CD4-positive, alpha-beta T cell (primary cell): ENCODE results near the gene TP63. TPM values are rescaled to one million over a fixed set of nuclear protein-coding genes. Genes with fewer than 3 reads are reported as not detected.

Experiments
- ATAC-seq: fragments of 200-7000 bp; cut with Tn5 transposase; one replicate; pipeline ENCODE4 v1.10.0; 2022; ENCODE audit warnings: mild to moderate bottlenecking; ENCODE audit not compliant: poor library complexity
- CTCF ChIA-PET: fragments of 350-600 bp; sonication (Branson Sonifier 250); formaldehyde crosslinking; loops from one replicate; lab custom pipeline; 2021; ENCODE audit warnings: antibody characterized with exemption, inconsistent platforms; lab: Charles Lee
- POLR2A ChIA-PET: fragments of 350-600 bp; sonication (Branson Sonifier 250); formaldehyde crosslinking; loops from one replicate; lab custom pipeline; 2021; ENCODE audit warnings: antibody characterized with exemption, inconsistent platforms; lab: Charles Lee
- DNase-seq, 14 experiments: peaks; one replicate each; pipeline ENCODE4 v3.0.0-alpha.2; 2013 to 2020; ENCODE audit warnings: mixed read lengths in 2 of 14
- H3K27ac ChIP-seq, 2 donors: one replicate each; pipeline versions ENCODE4 v1.5.1 to v1.7.0; 2013; ENCODE audit warnings: low read length in 2 of 2, low read depth in 1 of 2, mild to moderate bottlenecking in 1 of 2
- H3K27me3 ChIP-seq, 2 experiments: 1 replicate in 1 of 2; 2 replicates in 1 of 2; pipeline versions ENCODE4 v1.6.1 to v1.7.0; 2013; ENCODE audit warnings: low read length in 2 of 2, control low read depth in 1 of 2, mild to moderate bottlenecking in 1 of 2, moderate library complexity in 1 of 2; ENCODE audit not compliant: insufficient read depth in 2 of 2, control insufficient read depth in 1 of 2
- H3K36me3 ChIP-seq: one replicate; pipeline ENCODE4 v1.6.1; 2013; ENCODE audit warnings: low read length, control low read depth; ENCODE audit not compliant: insufficient read depth
- H3K4me1 ChIP-seq: one replicate; pipeline ENCODE4 v1.6.1; 2013; ENCODE audit warnings: low read length, control low read depth; ENCODE audit not compliant: insufficient read depth
- H3K4me3 ChIP-seq: one replicate; pipeline ENCODE4 v1.5.1; 2013; ENCODE audit warnings: mild to moderate bottlenecking, low read length, moderate library complexity
- H3K9me3 ChIP-seq, 2 experiments: 1 replicate in 1 of 2; 2 replicates in 1 of 2; pipeline versions ENCODE4 v1.6.1 to v1.7.0; 2013; ENCODE audit warnings: low read length in 2 of 2, mild to moderate bottlenecking in 2 of 2, control low read depth in 1 of 2, moderate library complexity in 1 of 2; ENCODE audit not compliant: control insufficient read depth in 1 of 2, insufficient read depth in 1 of 2
- H3K27ac Mint-ChIP-seq: one replicate; pipeline ENCODE4 v1.8.0; 2020; ENCODE audit warnings: mixed read lengths
- H3K27me3 Mint-ChIP-seq: one replicate; pipeline ENCODE4 v1.8.0; 2021; ENCODE audit warnings: mixed read lengths
- H3K36me3 Mint-ChIP-seq: one replicate; pipeline ENCODE4 v1.8.0; 2021; ENCODE audit warnings: low read depth, mixed read lengths
- H3K4me1 Mint-ChIP-seq: one replicate; pipeline ENCODE4 v1.8.0; 2021; ENCODE audit warnings: low read depth, mixed read lengths
- H3K4me3 Mint-ChIP-seq: one replicate; pipeline ENCODE4 v1.8.0; 2020; ENCODE audit warnings: mild to moderate bottlenecking, mixed read lengths
- H3K9me3 Mint-ChIP-seq: one replicate; pipeline ENCODE4 v1.8.0; 2020; ENCODE audit warnings: mixed read lengths
- CTCF ChIP-seq: fragments of 200-600 bp; IDR thresholded peaks from one replicate; pipeline ENCODE4 v1.8.0; 2022; ENCODE audit warnings: antibody characterized with exemption, mild to moderate bottlenecking
- intact Hi-C, 2 experiments: fragments of 100-400 bp; cut with DNase I in 1 of 2; cut with micrococcal nuclease in 1 of 2; formaldehyde crosslinking; loops; one replicate each; pipeline versions ENCODE4 v1.15.1 to v1.9.0; 2023 to 2025; cut with DNase I, micrococcal nuclease
- total RNA-seq, 174 experiments: library from RNA in 2 of 174; stranded (reverse) in 2 of 174; gene quantifications; one replicate each; pipeline ENCODE4 v1.2.3 and lab custom pipeline; 2021 to 2026

The TP63 gene
- total RNA-seq, 2 experiments from 2014 or later, result 0.31 TPM; not detected in 1

GRCh38 chr3:189820365-189820720 lies 189.2 kb downstream of the TP63 start:
- H3K27ac Mint-ChIP-seq, result no peak overlapping the region
- peaks cover 8% of the 10 kb centered on the region for H3K27me3 Mint-ChIP-seq
- DNase-seq (no peak), ATAC-seq (no peak)
- H3K4me1 Mint-ChIP-seq, result no peaks in the 10 kb centered on the region
- Histone ChIP-seq H3K36me3 (no peaks in the 10 kb centered on the region), H3K27ac (no peak overlapping the region), H3K4me3 (no peak overlapping the region), H3K4me1 (no peaks in the 10 kb centered on the region), H3K9me3 (no peaks in the 10 kb centered on the region), H3K27me3 (peaks cover 0 to 3% of the 10 kb centered on the region in 2 experiments)
- ChIA-PET POLR2A (no interaction called here), CTCF (no interaction called here)
- intact Hi-C loops, result no loop called here
- no peaks in the 10 kb centered on the region for H3K36me3 Mint-ChIP-seq
- no peak overlapping the region for H3K4me3 Mint-ChIP-seq
- no peaks in the 10 kb centered on the region for H3K9me3 Mint-ChIP-seq
- TF ChIP-seq CTCF, result no peak

GRCh38 chr3:189821262-189821661 lies 190.1 kb downstream of the TP63 start:
- Histone ChIP-seq H3K9me3 (no peaks in the 10 kb centered on the region), H3K36me3 (no peaks in the 10 kb centered on the region), H3K4me3 (no peak overlapping the region), H3K27me3 (peaks cover 0 to 3% of the 10 kb centered on the region in 2 experiments), H3K4me1 (no peaks in the 10 kb centered on the region), H3K27ac (no peak overlapping the region)
- no peaks in the 10 kb centered on the region for H3K4me1 Mint-ChIP-seq
- CTCF ChIA-PET, result no interaction called here
- H3K9me3 Mint-ChIP-seq, result no peaks in the 10 kb centered on the region
- POLR2A ChIA-PET, result no interaction called here
- intact Hi-C loops, result no loop called here
- no peak overlapping the region for H3K27ac Mint-ChIP-seq
- no peak for DNase-seq
- no peak for ATAC-seq
- no peaks in the 10 kb centered on the region for H3K36me3 Mint-ChIP-seq
- peaks cover 8% of the 10 kb centered on the region for H3K27me3 Mint-ChIP-seq
- no peak overlapping the region for H3K4me3 Mint-ChIP-seq
- no peak for TF ChIP-seq CTCF

- H3K36me3 ChIP-seq, result no peaks in the 10 kb centered on the region
- H3K4me3 ChIP-seq, result no peak overlapping the region
- Mint-ChIP-seq H3K4me1 (no peaks in the 10 kb centered on the region), H3K27me3 (peaks cover 8% of the 10 kb centered on the region), H3K9me3 (no peaks in the 10 kb centered on the region), H3K4me3 (no peak overlapping the region), H3K27ac (no peak overlapping the region), H3K36me3 (no peaks in the 10 kb centered on the region)
- ChIA-PET CTCF (no interaction called here), POLR2A (no interaction called here)
- no peaks in the 10 kb centered on the region for H3K9me3 ChIP-seq
- TF ChIP-seq CTCF, result no peak
- intact Hi-C loops, result no loop called here
- H3K27ac ChIP-seq, result no peak overlapping the region
- DNase-seq, result no peak
- no peaks in the 10 kb centered on the region for H3K4me1 ChIP-seq
- no peak for ATAC-seq
- H3K27me3 ChIP-seq, result peaks cover 0 to 3% of the 10 kb centered on the region in 2 experiments
Measured at GRCh38 chr3:189822726-189823125, 191.5 kb downstream of the TP63 start.
